Measurements from ENCODE around the gene TRIAP1.

GRCh38 chr12:120429368-120429767, 16.8 kb downstream of the TRIAP1 start:
- TF ChIP-seq CTCF (IDR thresholded peaks at IDR 0.05; ENCODE audit: extremely low read depth in 1 of 2, insufficient read depth in 1 of 2, low read depth in 1 of 2, low read length in 2 of 2), result no peak
- TF ChIP-seq GATA2 (IDR thresholded peaks at IDR 0.05; ENCODE audit: insufficient read depth, insufficient read length, low read depth, low read length), result no peak
- TF ChIP-seq MYC (IDR thresholded peaks at IDR 0.05; ENCODE audit: low read depth, low read length), result no peak
- no peak for TF ChIP-seq POLR2A (IDR thresholded peaks at IDR 0.05; ENCODE audit: low read depth, low read length)
